LoVo (cell line): ENCODE data around the gene SLC23A3.

Source experiments
- DNase-seq: peaks from one replicate; pipeline ENCODE4 v3.0.0-alpha.2; 2016; ENCODE audit warnings: low spot score

Gene SLC23A3

GRCh38 chr2:219142329-219142728 lies 27.5 kb downstream of the SLC23A3 start:
- DNase-seq: no peak

DNA sequence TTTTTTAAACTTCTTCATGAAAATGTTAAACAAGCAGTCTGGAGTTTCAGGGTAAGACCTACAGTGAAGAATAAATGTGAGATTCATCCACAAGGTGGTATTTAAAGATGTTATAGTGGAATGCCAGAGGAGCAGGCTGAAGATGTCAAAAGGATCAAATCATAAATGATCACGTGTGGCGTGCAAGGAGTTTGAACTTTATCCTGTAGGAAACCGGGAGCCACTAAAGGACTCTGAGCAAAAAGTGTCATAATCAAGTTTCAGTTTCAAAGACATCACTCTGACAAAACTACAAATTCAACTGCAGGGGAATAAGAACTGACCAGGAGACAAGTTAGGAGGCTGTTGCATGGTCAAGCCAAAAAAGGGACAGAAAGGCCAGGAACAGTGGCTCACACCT lies 29.1 kb downstream of the SLC23A3 start:
- no peak for DNase-seq

DNA sequence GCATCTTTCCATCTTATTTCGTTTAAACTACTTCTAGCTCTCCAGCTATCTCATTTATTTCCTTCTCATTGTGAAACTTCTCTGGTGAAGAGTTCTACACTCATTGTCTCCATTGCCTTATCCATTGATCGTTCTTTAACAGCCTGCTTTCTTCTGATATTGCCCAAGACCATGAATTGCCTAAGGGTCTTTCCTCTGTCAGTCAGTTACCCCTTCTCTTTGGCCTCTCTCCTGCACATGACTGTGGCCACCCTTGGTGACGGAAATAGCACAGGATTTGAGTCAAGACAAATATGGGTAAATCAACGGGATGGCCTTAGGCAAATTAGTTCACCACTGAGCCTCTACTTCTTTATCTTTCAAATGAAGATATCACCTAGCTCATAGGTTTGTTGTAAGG lies 35.9 kb downstream of the SLC23A3 start:
- no peak for DNase-seq

GRCh38 chr2:219131744-219132143 lies 38.1 kb downstream of the SLC23A3 start:
- DNase-seq: no peak

GRCh38 chr2:219131327-219131726 lies 38.5 kb downstream of the SLC23A3 start:
- no peak for DNase-seq

DNA sequence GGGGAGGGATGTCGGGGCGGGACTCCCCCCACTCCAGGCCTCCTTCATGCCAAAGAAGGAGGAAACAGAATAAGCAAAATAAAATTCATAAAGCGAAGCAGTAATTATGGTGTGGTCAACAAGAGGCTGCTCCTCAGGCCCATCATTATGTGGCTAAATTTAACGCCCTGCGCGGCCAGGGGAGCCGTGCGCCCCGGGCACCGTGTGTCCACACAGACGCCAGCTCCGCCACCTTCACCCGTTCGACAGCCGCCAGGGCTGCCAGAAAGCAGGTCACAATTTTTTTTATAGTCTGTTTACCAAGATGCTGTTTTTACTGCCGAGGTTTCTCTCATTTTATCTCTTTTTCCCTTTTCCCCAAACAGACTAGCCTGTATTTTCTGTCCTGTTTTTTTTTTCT lies 40.2 kb downstream of the SLC23A3 start:
- DNase-seq: no peak

DNA sequence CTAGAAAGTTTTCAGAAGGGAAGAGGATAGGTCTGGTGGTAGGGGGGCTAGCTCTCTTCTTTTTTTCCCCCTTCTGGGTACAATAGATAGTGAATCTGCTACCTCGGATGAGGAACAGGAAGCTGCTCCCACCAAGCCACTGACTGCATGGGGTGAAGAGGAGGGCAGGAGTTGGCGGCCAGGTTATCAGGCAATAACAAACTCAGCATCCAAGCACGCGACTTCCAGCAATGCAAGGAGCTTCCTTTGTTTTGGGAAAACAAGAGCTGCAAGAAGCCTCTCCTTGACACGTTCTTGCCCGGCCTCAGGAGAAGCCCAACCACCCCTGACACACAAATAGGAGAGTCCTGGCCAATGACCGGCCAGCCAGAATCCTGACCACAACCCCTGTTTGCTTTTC lies 41.4 kb downstream of the SLC23A3 start:
- DNase-seq: no peak

- DNase-seq: no peak
Observed at GRCh38 chr2:219127037-219127635, 42.7 kb downstream of the SLC23A3 start.

GRCh38 chr2:219126555-219126954 lies 43.3 kb downstream of the SLC23A3 start:
- DNase-seq: no peak

GRCh38 chr2:219125886-219126270 lies 44.0 kb downstream of the SLC23A3 start:
- DNase-seq: no peak

DNA sequence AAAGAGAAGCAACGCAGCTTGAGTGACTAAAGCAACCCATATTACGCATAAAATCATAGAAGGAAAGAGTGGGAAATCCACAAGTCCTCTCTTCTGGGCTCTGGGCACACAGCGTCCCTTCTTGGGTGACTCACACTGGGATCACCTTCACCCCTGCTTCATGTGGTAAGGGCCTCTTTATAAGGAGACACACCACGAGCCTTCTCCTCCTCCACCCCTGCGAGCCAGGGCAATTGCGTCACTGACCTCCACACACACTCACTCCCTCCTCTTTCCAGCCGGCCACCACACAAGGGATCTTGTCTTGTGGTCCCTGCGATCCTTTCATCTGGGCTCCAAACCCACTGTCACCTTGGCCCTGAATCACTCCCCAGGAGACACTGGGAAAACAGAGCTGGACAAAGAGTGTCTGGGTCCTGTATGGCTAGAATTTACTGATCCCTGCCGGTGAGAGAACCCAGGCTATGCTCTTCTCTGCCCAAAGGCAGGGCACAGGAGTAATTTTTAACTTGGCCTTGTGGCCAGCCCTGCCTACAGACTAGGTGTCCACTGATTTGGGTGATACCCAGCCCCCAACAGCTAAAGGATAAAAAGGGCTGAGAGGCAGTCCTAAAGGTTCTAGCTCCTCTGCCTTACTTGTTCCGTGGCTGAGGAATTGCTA lies 44.5 kb downstream of the SLC23A3 start:
- peak; percentile 68 for DNase-seq

DNA sequence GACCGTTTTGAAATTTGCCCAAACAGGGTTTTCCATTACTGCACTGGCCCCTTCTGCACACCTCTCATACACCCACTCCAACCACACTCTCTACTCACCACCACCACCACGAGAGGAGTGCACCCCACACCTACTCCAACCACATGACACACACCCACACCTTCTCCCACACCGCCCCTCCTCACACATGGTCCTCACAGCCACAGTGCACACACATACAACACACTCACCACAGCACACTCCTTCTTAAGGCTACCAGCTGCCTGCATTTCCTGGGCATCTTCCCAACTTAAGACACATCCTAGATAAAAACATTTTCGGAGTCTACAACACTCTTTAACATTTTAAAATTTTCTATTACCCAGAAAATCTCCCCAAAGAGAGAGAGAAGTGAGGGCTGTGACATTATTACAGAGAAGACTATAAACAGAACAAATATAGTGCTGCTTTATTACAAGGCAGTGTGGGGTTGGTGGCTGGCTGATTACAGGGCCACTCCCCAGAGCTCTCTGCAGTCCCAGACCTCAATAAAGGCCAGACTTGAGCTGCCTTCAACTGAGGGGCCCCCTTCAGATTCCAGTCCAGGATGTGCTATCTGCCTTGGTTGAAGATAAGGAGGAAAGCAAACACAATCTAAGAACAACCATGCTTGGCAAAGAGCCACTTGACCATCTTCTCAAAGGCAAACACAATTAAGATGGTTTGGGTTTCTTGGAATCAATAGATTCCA lies 45.3 kb downstream of the SLC23A3 start:
- DNase-seq: peak; percentile 29

DNA sequence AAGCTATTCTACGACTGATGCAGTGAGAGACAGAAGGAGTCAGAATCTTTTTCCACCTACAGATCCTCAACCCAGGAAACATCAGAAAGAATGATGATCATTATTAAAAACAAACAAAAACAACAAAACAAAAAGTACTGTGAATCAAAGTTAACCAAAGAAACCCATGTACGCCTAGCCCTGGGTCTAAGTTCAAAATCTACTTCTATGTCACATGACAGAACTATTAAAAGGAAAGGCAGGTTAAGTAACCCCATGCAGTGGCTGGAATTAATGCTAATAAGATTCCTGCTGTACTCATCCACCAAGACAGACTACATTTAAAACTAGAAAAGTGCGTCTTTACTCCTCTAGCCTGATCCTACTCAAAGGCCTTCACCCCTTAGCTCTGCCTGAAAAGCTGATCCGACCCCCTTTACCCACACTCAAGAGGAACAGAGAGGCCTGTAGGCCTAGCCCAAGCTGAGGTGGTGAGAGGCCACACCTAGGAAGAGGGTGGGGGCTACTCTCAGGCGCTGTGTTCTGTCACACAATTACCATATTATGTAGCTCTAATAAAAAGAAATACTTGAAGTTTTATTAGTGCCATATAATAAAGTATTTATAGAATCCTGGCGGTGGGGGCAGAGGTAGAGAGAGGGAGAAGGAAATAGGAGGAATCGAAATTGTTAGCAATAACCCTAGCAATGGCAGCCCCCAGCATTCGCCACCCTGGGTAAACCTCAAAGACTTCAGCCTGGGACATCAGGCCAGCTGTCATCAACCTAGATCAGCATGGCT lies 46.3 kb downstream of the SLC23A3 start:
- DNase-seq: peak; percentile 39

DNA sequence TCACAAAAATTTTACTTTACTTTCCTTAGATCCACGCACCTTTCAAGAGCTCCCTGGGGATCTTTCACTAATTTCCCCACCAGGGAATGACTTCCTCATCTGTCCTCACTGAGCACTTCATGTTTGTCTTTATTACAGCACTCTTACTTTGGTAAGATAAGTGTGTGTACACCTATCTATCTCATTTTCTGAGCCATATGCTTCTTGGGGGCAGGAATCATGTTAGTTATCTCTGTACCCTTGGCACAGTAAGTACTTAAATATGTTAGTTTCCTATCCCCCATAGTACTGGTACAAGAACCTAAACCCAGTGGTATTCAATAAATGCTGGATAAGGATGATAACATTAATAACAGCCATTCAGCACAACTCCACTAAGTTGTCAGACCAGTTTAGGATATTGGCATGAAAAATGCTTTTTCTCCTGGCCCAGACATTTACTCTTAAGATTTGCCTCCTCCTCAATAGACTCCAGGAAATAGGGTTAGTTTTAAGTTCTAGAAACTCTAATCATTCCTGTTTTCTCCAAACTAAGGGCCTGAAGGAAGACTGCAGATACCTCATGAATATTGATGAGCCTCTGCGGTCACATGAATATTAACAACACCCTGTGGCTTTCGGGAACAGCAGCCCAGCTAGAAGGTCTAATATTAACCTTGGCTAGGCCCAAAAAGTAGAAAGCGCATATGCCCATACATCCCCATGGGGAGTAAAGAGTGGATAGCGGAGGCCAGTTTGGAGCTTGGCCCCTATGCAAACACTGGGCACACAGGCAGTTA lies 47.4 kb downstream of the SLC23A3 start:
- DNase-seq: no peak

- no peak for DNase-seq
Observed at GRCh38 chr2:219120082-219120481, 49.7 kb downstream of the SLC23A3 start.

DNA sequence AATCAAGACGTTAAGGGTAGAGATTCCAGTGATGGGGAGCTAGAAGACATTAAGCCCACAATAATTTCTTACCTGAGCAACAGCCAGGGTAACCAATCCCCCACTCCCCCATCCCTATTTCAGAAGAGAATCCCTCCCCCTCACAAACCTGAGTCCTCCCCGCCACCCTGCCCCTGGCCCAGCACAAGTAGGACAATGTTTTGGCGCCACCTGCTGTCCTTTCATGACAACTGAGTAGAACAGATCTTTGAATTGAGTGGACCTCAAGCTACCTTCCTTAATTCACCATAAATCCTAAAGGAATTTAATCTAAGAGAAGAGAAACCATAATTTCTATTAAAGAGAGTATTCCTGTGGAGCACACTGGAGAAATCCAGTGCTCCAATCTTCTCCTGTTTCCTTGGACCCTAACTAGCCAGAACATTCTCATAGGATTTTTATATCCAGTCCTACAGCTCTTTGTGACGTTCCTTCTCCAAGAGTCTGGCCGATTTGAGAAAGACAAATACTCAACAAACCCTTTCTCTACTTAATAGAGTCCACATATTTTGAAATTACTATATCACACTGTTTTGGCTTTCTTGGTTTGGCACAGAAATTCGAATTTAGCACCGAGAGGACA lies 50.3 kb downstream of the SLC23A3 start:
- peak; percentile 57 for DNase-seq

DNA sequence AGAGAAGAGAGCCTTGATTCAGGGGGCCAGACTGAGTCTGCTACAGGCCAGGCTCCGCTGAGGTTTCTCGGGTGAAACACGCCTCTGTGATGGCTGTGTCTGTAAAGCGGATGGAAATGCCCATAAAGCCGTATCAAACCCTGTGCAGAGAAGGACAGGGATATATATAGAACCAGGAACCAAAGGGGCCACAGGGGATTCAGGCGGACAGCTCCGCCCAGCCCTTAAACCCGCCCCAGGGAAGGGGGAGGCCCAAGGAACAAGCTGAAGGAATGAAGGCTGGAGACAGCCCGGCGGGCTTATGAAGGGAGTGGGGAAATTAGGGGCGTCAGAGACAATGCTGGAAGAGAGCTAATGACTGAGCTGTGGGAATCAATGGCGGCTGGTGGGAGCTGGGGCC lies 51.3 kb downstream of the SLC23A3 start:
- DNase-seq: no peak

DNA sequence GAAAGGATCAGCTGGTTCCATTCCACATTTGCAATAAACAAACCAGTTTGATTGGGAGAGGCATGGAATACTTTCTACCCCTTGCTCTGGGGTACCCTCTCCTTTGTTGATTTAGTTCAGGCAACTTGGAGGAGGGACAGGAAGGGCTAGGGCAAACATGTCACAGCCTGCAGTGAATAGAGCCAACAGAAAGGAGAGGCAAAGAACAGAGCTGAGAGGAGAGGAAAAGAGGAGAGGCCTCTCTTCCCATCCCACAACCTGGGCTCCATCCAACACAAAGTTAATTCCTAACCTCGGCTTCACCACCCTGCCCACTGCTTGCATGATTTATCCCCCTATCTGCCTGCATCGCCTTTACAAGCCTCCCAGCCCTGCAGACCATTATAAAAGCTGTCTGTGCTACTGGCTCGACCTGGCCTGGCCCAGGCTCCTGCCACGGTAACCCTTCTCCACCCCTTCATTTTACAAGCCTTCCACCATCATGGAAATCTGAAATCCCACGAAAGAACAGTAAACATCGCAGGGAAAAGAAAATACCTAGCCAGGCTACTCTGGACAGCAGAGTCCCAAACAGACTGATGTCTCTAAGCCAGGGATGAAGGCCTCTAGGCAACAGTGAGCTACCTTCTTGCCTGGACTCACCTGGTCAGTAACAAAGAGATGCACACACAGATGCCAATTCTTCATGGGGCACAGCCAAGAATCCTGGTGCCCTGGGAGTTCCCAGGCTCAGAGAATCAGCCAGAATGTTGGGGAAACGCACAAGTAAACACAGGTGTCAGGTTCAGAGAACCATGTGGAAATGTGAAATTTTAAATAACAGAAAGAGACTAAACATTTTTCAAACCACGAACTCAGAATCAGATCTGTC lies 52.8 kb downstream of the SLC23A3 start:
- DNase-seq: no peak

- no peak for DNase-seq
Observed at GRCh38 chr2:219112651-219113338, 57.0 kb downstream of the SLC23A3 start.

DNA sequence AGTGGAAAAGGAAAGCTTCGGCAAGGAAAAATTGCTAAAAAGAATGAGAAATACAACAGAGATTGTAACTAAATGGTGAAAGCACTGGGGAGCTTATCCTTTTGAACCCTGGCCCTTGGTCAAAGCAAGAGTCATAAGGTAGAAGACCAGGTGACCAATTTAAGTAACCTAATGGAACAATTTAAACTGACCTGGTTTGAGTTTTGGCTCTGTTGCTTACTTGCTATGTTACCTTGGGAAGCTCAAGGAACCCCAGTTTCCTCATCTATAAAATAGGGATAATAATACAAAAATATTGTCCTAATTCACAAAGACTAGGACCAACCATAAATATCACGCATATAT lies 57.8 kb downstream of the SLC23A3 start:
- no peak for DNase-seq
